Fibroblast of villous mesenchyme (primary cell): ENCODE measurements around the gene TMEM139. TPM values are rescaled to one million over a fixed set of nuclear protein-coding genes. Genes with fewer than 3 reads are reported as not detected.

Source experiments
- DNase-seq: peaks from one replicate; pipeline ENCODE4 v3.0.0-alpha.2; 2010; ENCODE audit warnings: low read depth
- H3K4me3 ChIP-seq: 2 replicates; pipeline ENCODE4 v1.5.1; 2011; ENCODE audit warnings: low read depth, mild to moderate bottlenecking, low read length
- CTCF ChIP-seq: IDR thresholded peaks from 2 replicates; pipeline ENCODE4 v1.5.1; 2012; ENCODE audit warnings: low read depth, mild to moderate bottlenecking, low read length; ENCODE audit not compliant: insufficient read depth
- total RNA-seq: library from RNA; depleted of rRNA; stranded (reverse); fragments of >200 nt; gene quantifications from 2 replicates; pipeline ENCODE4 v1.2.3, GENCODE V29; 2012

Gene TMEM139
- total RNA-seq, 1 donor, result not detected

GRCh38 chr7:143265017-143265693 lies 19.6 kb upstream of the TMEM139 start:
- TF ChIP-seq CTCF, result no peak
- no peak overlapping the region for H3K4me3 ChIP-seq
- no peak for DNase-seq

DNA sequence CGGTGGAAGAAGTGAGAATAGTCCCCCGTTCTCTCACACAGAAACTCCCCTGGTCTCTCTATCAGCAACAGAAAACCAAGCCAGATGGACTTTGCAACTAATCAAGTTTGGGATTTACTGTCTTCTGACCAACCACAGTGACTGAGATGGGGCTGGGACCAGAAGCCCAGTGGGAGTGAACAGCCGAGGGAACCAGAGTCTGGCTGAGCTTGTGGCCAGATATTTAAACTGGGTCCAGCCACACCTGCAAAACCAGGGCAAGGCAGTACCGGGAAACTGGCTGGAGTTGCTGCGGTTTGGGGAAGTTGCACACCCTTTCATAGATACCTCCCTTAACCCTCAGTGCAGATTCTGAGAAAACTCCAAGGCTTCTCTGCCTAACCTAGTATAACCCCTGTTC lies 15.5 kb upstream of the TMEM139 start:
- H3K4me3 ChIP-seq, result no peak overlapping the region
- no peak for DNase-seq
- TF ChIP-seq CTCF, result no peak

- TF ChIP-seq CTCF, result no peak
- H3K4me3 ChIP-seq, result no peak overlapping the region
- no peak for DNase-seq
These were observed 13.5 kb upstream of the TMEM139 start for GRCh38 chr7:143271240-143271639.

GRCh38 chr7:143272871-143273270 lies 11.9 kb upstream of the TMEM139 start:
- no peak for DNase-seq
- no peak for TF ChIP-seq CTCF
- H3K4me3 ChIP-seq, result no peak overlapping the region

DNA sequence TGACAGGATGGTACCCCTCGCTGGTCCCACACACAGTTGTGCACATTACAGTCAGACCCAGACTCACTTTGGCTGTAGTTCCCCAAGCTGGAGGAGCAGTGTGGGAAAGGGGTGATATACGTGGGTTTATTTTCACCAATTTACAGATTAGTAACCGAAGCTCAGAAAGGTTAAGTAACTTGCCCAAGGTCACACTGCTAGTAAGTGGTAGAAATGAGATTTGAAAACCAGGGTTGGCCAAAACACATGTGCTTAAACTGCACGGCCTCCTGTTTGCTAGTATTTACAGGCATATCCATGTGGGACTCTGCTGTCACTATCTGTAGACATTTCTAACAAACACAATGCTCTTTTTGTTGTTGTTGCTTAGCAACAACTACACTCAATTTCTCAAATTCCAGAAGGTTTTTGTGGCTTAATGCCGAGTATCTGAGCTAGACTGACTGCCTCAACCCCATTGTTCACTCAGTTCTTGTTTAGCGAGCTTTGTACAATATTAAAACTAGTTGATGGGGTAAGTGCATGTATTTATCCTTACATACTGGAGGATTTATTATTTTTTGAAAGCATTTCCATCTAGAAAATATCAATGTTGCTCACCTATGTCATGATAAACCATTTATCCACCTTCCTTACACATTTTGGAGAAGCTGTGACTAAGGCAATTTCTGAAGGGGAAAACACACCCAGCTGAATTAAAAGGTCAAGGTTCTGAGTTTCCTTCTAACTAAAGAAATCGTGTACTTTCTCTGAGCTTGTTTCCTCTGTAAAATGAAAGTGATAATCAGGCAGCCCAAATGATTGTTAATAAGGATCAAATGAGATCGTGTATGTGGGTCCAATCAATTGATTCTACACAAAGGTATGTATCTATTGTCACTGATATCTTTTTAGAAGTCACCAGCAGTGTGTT lies 5.3 kb upstream of the TMEM139 start:
- TF ChIP-seq CTCF, result no peak
- DNase-seq, result peak; percentile 31
- H3K4me3 ChIP-seq, result no peak overlapping the region

GRCh38 chr7:143280160-143280559 lies 4.6 kb upstream of the TMEM139 start:
- no peak for TF ChIP-seq CTCF
- DNase-seq, result no peak
- H3K4me3 ChIP-seq, result no peak overlapping the region
